Karpas-422 (cell line): ENCODE results near the gene TRHDE. TPM values are rescaled to one million over a fixed set of nuclear protein-coding genes. Genes with fewer than 3 reads are reported as not detected.

ENCODE experiments used
- DNase-seq: peaks from one replicate; pipeline ENCODE4 v3.0.0-alpha.2; 2015
- H2AFZ ChIP-seq: fragments of 200-600 bp; sonication (generic); 2 replicates; pipeline ENCODE4 v1.6.1; 2014; ENCODE audit warnings: antibody characterized with exemption, low read length, mixed read lengths
- H3K27ac ChIP-seq: fragments of 200-600 bp; sonication (generic); 2 replicates; pipeline ENCODE4 v1.5.1; 2014; ENCODE audit warnings: mild to moderate bottlenecking, low read length, moderate library complexity
- H3K27me3 ChIP-seq: fragments of 200-600 bp; sonication (generic); 2 replicates; pipeline ENCODE4 v1.6.1; 2014; ENCODE audit warnings: low read length, mixed read lengths
- H3K36me3 ChIP-seq: fragments of 200-600 bp; sonication (generic); 2 replicates; pipeline ENCODE4 v1.6.1; 2014; ENCODE audit warnings: low read length, mixed read lengths; ENCODE audit not compliant: insufficient read depth
- H3K4me1 ChIP-seq: fragments of 200-600 bp; sonication (generic); 2 replicates; pipeline ENCODE4 v1.6.1; 2014; ENCODE audit warnings: mild to moderate bottlenecking, low read length, mixed read lengths
- H3K4me2 ChIP-seq: fragments of 200-600 bp; sonication (generic); 2 replicates; pipeline ENCODE4 v1.6.1; 2014; ENCODE audit warnings: low read length, low read depth, mild to moderate bottlenecking; ENCODE audit not compliant: poor library complexity, severe bottlenecking
- H3K4me3 ChIP-seq: fragments of 200-600 bp; sonication (generic); 2 replicates; pipeline ENCODE4 v1.5.1; 2014; ENCODE audit warnings: mild to moderate bottlenecking, antibody characterized with exemption, low read length, mixed read lengths
- H3K79me2 ChIP-seq: fragments of 200-600 bp; sonication (generic); 2 replicates; pipeline ENCODE4 v1.6.1; 2014; ENCODE audit warnings: mild to moderate bottlenecking, low read length, mixed read lengths
- H3K9ac ChIP-seq: fragments of 200-600 bp; sonication (generic); 2 replicates; pipeline ENCODE4 v1.6.0; 2014; ENCODE audit warnings: low read length
- H3K9me2 ChIP-seq: fragments of 200-600 bp; sonication (generic), shearing (Covaris generic); replicated peaks from 2 replicates; pipeline ENCODE4 v1.6.0; 2014; ENCODE audit warnings: mild to moderate bottlenecking, low read length, moderate library complexity; ENCODE audit not compliant: insufficient read depth
- H3K9me3 ChIP-seq: fragments of 300-700, 200-600 bp; sonication (generic); 2 replicates; pipeline ENCODE4 v1.6.1; 2014; ENCODE audit warnings: low read length, mixed read lengths
- H4K20me1 ChIP-seq: fragments of 200-600 bp; sonication (generic); 2 replicates; pipeline ENCODE4 v1.6.1; 2014; ENCODE audit warnings: mild to moderate bottlenecking, antibody characterized with exemption, low read length, low read depth; ENCODE audit not compliant: insufficient read depth
- total RNA-seq: library from RNA; depleted of rRNA; stranded (reverse); fragments of >200 nt; shearing (Covaris generic); gene quantifications from 2 replicates; pipeline ENCODE4 v1.2.3, GENCODE V29; 2014; ENCODE audit warnings: low replicate concordance

TRHDE gene
- total RNA-seq, 1 experiment from 2014 or later: not detected

- Histone ChIP-seq H3K9ac (no peak overlapping the region), H3K27me3 (no peaks in the 10 kb centered on the region), H3K9me2 (no peaks in the 10 kb centered on the region), H2AFZ (no peak overlapping the region), H3K4me2 (no peak overlapping the region), H3K36me3 (no peaks in the 10 kb centered on the region), H3K4me3 (no peak overlapping the region), H3K4me1 (peaks cover 11% of the 10 kb centered on the region), H3K9me3 (no peaks in the 10 kb centered on the region), H4K20me1 (no peaks in the 10 kb centered on the region), H3K79me2 (no peaks in the 10 kb centered on the region), H3K27ac (no peak overlapping the region)
- no peak for DNase-seq
These were observed 97.3 kb downstream of the TRHDE start for GRCh38 chr12:72369423-72369959.

GRCh38 chr12:72380441-72380840 is 108.3 kb downstream of the TRHDE start:
- no peak overlapping the region for H2AFZ ChIP-seq
- H3K4me3 ChIP-seq: no peak overlapping the region
- H3K36me3 ChIP-seq: no peaks in the 10 kb centered on the region

GRCh38 chr12:72388322-72388721 is 116.2 kb downstream of the TRHDE start:
- no peak for DNase-seq
- H3K9ac ChIP-seq: no peak overlapping the region
- H3K27ac ChIP-seq: no peak overlapping the region

More at GRCh38 chr12:72380441-72380840, 108.3 kb downstream of the TRHDE start:
- H3K9me2 ChIP-seq: no peaks in the 10 kb centered on the region
- H3K9me3 ChIP-seq: no peaks in the 10 kb centered on the region
- no peak overlapping the region for H3K27ac ChIP-seq
- no peak overlapping the region for H3K4me2 ChIP-seq
- DNase-seq: no peak
- H3K79me2 ChIP-seq: no peaks in the 10 kb centered on the region
- H3K4me1 ChIP-seq: no peaks in the 10 kb centered on the region
- no peak overlapping the region for H3K9ac ChIP-seq
- no peaks in the 10 kb centered on the region for H4K20me1 ChIP-seq
- H3K27me3 ChIP-seq: no peaks in the 10 kb centered on the region

GRCh38 chr12:72390146-72390545 is 118.0 kb downstream of the TRHDE start:
- H3K9me2 ChIP-seq: no peaks in the 10 kb centered on the region
- no peaks in the 10 kb centered on the region for H3K79me2 ChIP-seq

More at GRCh38 chr12:72388322-72388721, 116.2 kb downstream of the TRHDE start:
- no peak overlapping the region for H3K4me2 ChIP-seq
- H3K27me3 ChIP-seq: no peaks in the 10 kb centered on the region
- no peaks in the 10 kb centered on the region for H3K9me3 ChIP-seq
- no peak overlapping the region for H3K4me3 ChIP-seq
- no peaks in the 10 kb centered on the region for H3K9me2 ChIP-seq
- H3K4me1 ChIP-seq: no peaks in the 10 kb centered on the region
- H3K36me3 ChIP-seq: no peaks in the 10 kb centered on the region
- H3K79me2 ChIP-seq: no peaks in the 10 kb centered on the region
- no peak overlapping the region for H2AFZ ChIP-seq
- H4K20me1 ChIP-seq: no peaks in the 10 kb centered on the region

GRCh38 chr12:72406111-72406510 is 133.9 kb downstream of the TRHDE start:
- no peak overlapping the region for H3K4me2 ChIP-seq
- no peak overlapping the region for H3K27ac ChIP-seq
- H3K9ac ChIP-seq: no peak overlapping the region
- no peak overlapping the region for H3K4me3 ChIP-seq
- H3K9me3 ChIP-seq: no peaks in the 10 kb centered on the region
- no peaks in the 10 kb centered on the region for H3K27me3 ChIP-seq
- no peak overlapping the region for H2AFZ ChIP-seq
- no peaks in the 10 kb centered on the region for H3K4me1 ChIP-seq
- no peaks in the 10 kb centered on the region for H3K36me3 ChIP-seq
- DNase-seq: no peak
- no peaks in the 10 kb centered on the region for H4K20me1 ChIP-seq
- H3K79me2 ChIP-seq: no peaks in the 10 kb centered on the region
- no peaks in the 10 kb centered on the region for H3K9me2 ChIP-seq

More at GRCh38 chr12:72390146-72390545, 118.0 kb downstream of the TRHDE start:
- H3K27ac ChIP-seq: no peak overlapping the region
- no peak overlapping the region for H3K9ac ChIP-seq
- no peaks in the 10 kb centered on the region for H4K20me1 ChIP-seq
- no peak overlapping the region for H3K4me3 ChIP-seq
- no peaks in the 10 kb centered on the region for H3K9me3 ChIP-seq
- no peaks in the 10 kb centered on the region for H3K4me1 ChIP-seq
- H2AFZ ChIP-seq: no peak overlapping the region
- H3K36me3 ChIP-seq: no peaks in the 10 kb centered on the region
- H3K4me2 ChIP-seq: no peak overlapping the region
- H3K27me3 ChIP-seq: no peaks in the 10 kb centered on the region
- no peak for DNase-seq

GRCh38 chr12:72432037-72432604 is 160.0 kb downstream of the TRHDE start:
- Histone ChIP-seq H2AFZ (no peak overlapping the region), H3K4me2 (no peak overlapping the region), H3K9me3 (no peaks in the 10 kb centered on the region), H3K27me3 (no peaks in the 10 kb centered on the region), H3K9me2 (no peaks in the 10 kb centered on the region), H4K20me1 (no peaks in the 10 kb centered on the region), H3K4me1 (no peaks in the 10 kb centered on the region), H3K4me3 (no peak overlapping the region), H3K79me2 (no peaks in the 10 kb centered on the region), H3K27ac (no peak overlapping the region), H3K36me3 (no peaks in the 10 kb centered on the region), H3K9ac (no peak overlapping the region)
- DNase-seq: no peak

- Histone ChIP-seq H3K9me3 (no peaks in the 10 kb centered on the region), H3K27me3 (no peaks in the 10 kb centered on the region), H3K4me2 (no peak overlapping the region), H3K4me3 (no peak overlapping the region), H3K27ac (no peak overlapping the region), H3K36me3 (no peaks in the 10 kb centered on the region), H3K79me2 (no peaks in the 10 kb centered on the region), H2AFZ (no peak overlapping the region), H3K9ac (no peak overlapping the region), H4K20me1 (no peaks in the 10 kb centered on the region), H3K4me1 (no peaks in the 10 kb centered on the region), H3K9me2 (no peaks in the 10 kb centered on the region)
- DNase-seq: no peak
These were observed 161.1 kb downstream of the TRHDE start for GRCh38 chr12:72433298-72433697.

GRCh38 chr12:72434999-72435398 is 162.8 kb downstream of the TRHDE start:
- H3K79me2 ChIP-seq: no peaks in the 10 kb centered on the region
- DNase-seq: no peak
- H3K4me3 ChIP-seq: no peak overlapping the region
- H4K20me1 ChIP-seq: no peaks in the 10 kb centered on the region
- H3K9me2 ChIP-seq: no peaks in the 10 kb centered on the region
- H2AFZ ChIP-seq: no peak overlapping the region
- no peaks in the 10 kb centered on the region for H3K36me3 ChIP-seq
- H3K27me3 ChIP-seq: no peaks in the 10 kb centered on the region
- no peaks in the 10 kb centered on the region; the same call in 1 of the 2 replicates for H3K9me3 ChIP-seq
- H3K4me1 ChIP-seq: no peaks in the 10 kb centered on the region
- no peak overlapping the region for H3K4me2 ChIP-seq
- H3K27ac ChIP-seq: no peak overlapping the region
- H3K9ac ChIP-seq: no peak overlapping the region
